Measurements from ENCODE around the gene CLMP. TPM values are rescaled to one million over a fixed set of nuclear protein-coding genes. Genes with fewer than 3 reads are reported as not detected.

Gene CLMP
- total and polyA plus RNA-seq, 4 donors: 8.2 to 107 (median 47.4) TPM

DNA sequence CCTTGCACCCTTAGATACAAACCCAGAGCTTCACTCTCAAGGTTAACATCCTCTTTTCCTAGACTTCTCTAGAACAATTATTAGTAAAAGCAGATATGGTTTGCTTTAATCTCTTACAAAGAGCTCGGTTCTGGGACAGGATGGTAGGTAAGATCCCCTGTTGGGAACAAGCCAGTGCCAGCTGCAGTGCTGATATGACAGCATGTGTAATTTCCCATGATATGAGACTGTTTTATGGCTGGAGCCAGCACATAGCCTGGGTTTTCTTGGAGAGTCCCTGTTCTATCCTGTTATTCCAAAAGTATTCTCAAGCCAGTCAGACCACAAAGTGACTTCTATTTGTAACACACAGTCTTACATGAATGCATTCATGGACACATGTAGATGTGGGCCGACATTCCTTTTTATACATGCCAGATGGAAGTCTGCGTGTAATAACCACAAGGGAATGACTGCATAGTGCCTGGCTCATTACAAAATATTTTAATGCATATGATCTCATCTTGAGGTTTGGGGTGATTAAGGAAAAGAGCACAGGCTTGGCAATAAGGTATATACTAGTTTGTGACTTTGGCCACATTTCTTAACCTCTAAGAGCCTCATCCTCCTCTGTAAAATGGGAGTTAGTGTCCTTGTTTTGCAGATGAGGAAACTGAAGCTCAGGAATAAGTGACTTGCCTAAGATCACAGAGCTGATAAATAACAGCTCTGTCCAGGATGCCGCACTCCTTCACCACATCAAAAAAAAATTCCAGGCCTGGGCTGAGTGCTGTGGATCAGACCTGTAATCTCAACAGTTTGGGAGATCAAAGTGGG is 21.8 kb downstream of the CLMP start:
- WGBS, 2 donors: 47 to 50% methylated on average over 4 of the region's 4 CpGs
- ATAC-seq (ENCODE audit: low FRiP score) (no peak), DNase-seq (no peak)
- intact Hi-C loops (cut with DNase I): no loop called here
- Histone ChIP-seq H3K4me3 (ENCODE audit: low read length in 2 of 2) (no peak overlapping the region), H3K36me3 (ENCODE audit: control insufficient read depth in 1 of 2, insufficient read depth in 2 of 2, low read length in 1 of 2) (no peaks in the 10 kb centered on the region), H3K27ac (ENCODE audit: low read depth in 1 of 2, low read length in 2 of 2) (no peak overlapping the region), H3K9me3 (ENCODE audit: control insufficient read depth, low read length) (no peaks in the 10 kb centered on the region), H3K27me3 (ENCODE audit: control insufficient read depth in 1 of 2, insufficient read depth in 2 of 2, low read length in 1 of 2) (no peaks in the 10 kb centered on the region), H3K4me1 (ENCODE audit: control insufficient read depth in 1 of 2, insufficient read depth in 2 of 2, low read length in 2 of 2) (peaks cover 0 to 5% of the 10 kb centered on the region in 2 donors)

DNA sequence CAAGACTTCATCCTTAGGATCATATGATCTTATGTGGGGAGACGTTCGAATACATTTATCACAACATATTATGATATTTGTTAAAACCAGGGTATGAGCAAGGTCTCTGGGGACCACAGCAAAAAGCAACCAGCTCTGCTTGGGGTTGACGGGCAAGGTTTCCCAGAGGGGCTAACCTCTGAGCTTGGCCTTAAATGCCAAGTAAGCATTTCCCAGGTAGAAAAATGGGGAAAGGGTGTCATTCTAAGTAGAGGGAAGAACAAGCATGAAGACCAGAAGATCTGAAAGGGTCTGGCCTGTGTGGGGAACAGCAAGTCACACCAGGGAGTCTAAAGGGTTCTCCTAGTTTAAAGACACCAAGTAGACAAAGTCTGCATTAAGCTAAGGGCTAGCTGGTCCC is 24.1 kb downstream of the CLMP start:
- Histone ChIP-seq H3K4me3 (ENCODE audit: low read length in 2 of 2) (no peak overlapping the region), H3K27me3 (ENCODE audit: control insufficient read depth in 1 of 2, insufficient read depth in 2 of 2, low read length in 1 of 2) (no peaks in the 10 kb centered on the region), H3K9me3 (ENCODE audit: control insufficient read depth, low read length) (no peaks in the 10 kb centered on the region), H3K27ac (ENCODE audit: low read depth in 1 of 2, low read length in 2 of 2) (no peak overlapping the region), H3K4me1 (ENCODE audit: control insufficient read depth in 1 of 2, insufficient read depth in 2 of 2, low read length in 2 of 2) (peaks cover 0 to 5% of the 10 kb centered on the region in 2 donors), H3K36me3 (ENCODE audit: control insufficient read depth in 1 of 2, insufficient read depth in 2 of 2, low read length in 1 of 2) (no peaks in the 10 kb centered on the region)
- intact Hi-C loops (cut with DNase I): no loop called here
- ATAC-seq (ENCODE audit: low FRiP score) (no peak), DNase-seq (no peak)
- 81 to 85% methylated on average over 3 of the region's 3 CpGs for WGBS, 2 donors

DNA sequence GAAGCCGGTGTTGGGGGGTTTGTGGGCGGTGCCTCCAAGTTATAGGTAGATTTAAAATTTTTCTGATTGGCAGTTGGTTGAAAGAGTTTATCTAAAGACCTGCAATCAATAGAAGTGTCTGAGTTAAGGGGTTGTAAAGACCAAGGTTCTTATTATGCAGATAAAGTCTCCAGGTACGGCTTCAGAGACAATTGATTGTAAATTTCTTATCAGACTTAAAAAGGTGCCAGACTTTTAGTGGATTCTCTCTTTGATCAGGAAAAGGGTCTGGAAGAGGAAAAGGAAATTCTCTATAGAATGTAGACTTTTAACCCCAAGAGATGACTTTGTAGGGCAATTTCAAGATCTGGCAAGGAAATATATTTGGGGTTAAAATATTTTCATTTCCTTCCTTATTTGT is 25.2 kb downstream of the CLMP start:
- no peaks in the 10 kb centered on the region for H3K36me3 ChIP-seq (ENCODE audit: control insufficient read depth in 1 of 2, insufficient read depth in 2 of 2, low read length in 1 of 2)
- H3K27me3 ChIP-seq (ENCODE audit: control insufficient read depth in 1 of 2, insufficient read depth in 2 of 2, low read length in 1 of 2): no peaks in the 10 kb centered on the region
- no peak for ATAC-seq (ENCODE audit: low FRiP score)
- no peak overlapping the region for H3K27ac ChIP-seq (ENCODE audit: low read depth in 1 of 2, low read length in 2 of 2)
- no peaks in the 10 kb centered on the region for H3K4me1 ChIP-seq (ENCODE audit: control insufficient read depth in 1 of 2, insufficient read depth in 2 of 2, low read length in 2 of 2)
- DNase-seq: no peak
- no peaks in the 10 kb centered on the region for H3K9me3 ChIP-seq (ENCODE audit: control insufficient read depth, low read length)
- WGBS, 2 donors: 91 to 95% methylated on average over 3 of the region's 3 CpGs
- no peak overlapping the region for H3K4me3 ChIP-seq (ENCODE audit: low read length in 2 of 2)
- intact Hi-C loops (cut with DNase I): no loop called here

DNA sequence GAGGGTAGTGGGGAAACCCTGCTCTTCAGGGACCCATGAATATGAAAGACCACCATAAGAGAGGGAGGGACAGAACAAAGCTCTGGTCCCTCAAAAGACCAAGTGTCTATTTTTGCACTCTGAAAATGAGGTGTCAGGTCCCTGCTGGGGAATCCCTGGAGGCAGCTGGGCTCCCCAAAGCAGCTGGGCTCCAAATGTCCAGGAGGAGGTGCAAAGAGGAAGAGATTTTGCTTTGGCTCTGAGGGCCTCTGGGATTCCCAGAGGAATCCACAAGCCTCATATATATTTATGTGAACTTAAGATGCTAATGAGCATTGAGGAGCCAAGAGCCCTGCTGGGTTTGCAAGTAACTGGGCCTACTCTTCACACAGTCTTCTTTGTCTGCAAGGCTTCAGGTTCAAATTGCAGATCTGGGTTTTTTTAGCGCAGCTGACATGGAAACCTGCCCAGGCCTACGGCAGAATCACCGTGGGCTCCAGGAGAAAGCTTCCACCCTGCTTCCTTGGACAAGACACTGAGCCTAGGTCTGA is 26.0 kb downstream of the CLMP start:
- DNase-seq: no peak
- intact Hi-C loops (cut with DNase I): no loop called here
- H3K4me1 ChIP-seq (ENCODE audit: control insufficient read depth in 1 of 2, insufficient read depth in 2 of 2, low read length in 2 of 2): no peaks in the 10 kb centered on the region
- H3K27ac ChIP-seq (ENCODE audit: low read depth in 1 of 2, low read length in 2 of 2): no peak overlapping the region
- H3K36me3 ChIP-seq (ENCODE audit: control insufficient read depth in 1 of 2, insufficient read depth in 2 of 2, low read length in 1 of 2): no peaks in the 10 kb centered on the region
- 61 to 72% methylated on average over 3 of the region's 3 CpGs for WGBS, 2 donors
- H3K9me3 ChIP-seq (ENCODE audit: control insufficient read depth, low read length): no peaks in the 10 kb centered on the region
- no peaks in the 10 kb centered on the region for H3K27me3 ChIP-seq (ENCODE audit: control insufficient read depth in 1 of 2, insufficient read depth in 2 of 2, low read length in 1 of 2)
- H3K4me3 ChIP-seq (ENCODE audit: low read length in 2 of 2): no peak overlapping the region
- no peak for ATAC-seq (ENCODE audit: low FRiP score)

DNA sequence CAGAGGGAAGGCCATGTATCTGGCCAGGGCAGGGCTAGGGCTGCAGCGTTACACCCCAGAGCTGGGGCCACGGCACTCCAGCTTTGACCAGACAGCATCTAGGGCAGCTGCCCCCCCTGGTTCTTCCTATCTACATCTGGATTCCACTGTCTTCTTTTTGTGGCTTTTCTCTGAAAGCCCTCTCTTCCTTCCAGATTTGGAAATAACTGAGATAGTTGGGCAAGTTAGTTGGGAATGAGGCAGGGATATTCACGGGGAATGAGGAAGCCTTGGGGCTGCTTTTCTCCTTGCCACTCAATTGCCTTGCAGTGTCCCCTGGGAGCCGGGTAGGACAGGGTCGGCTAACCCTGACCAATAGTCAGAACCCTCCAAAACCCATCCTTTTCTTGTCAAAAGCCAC is 26.8 kb downstream of the CLMP start:
- WGBS, 2 donors: 91 to 94% methylated on average over 5 of the region's 5 CpGs
- Histone ChIP-seq H3K9me3 (ENCODE audit: control insufficient read depth, low read length) (no peaks in the 10 kb centered on the region), H3K27ac (ENCODE audit: low read depth in 1 of 2, low read length in 2 of 2) (no peak overlapping the region), H3K4me3 (ENCODE audit: low read length in 2 of 2) (no peak overlapping the region), H3K4me1 (ENCODE audit: control insufficient read depth in 1 of 2, insufficient read depth in 2 of 2, low read length in 2 of 2) (no peaks in the 10 kb centered on the region), H3K36me3 (ENCODE audit: control insufficient read depth in 1 of 2, insufficient read depth in 2 of 2, low read length in 1 of 2) (no peaks in the 10 kb centered on the region), H3K27me3 (ENCODE audit: control insufficient read depth in 1 of 2, insufficient read depth in 2 of 2, low read length in 1 of 2) (no peaks in the 10 kb centered on the region)
- intact Hi-C loops (cut with DNase I): no loop called here
- no peak for ATAC-seq (ENCODE audit: low FRiP score)
- no peak for DNase-seq

DNA sequence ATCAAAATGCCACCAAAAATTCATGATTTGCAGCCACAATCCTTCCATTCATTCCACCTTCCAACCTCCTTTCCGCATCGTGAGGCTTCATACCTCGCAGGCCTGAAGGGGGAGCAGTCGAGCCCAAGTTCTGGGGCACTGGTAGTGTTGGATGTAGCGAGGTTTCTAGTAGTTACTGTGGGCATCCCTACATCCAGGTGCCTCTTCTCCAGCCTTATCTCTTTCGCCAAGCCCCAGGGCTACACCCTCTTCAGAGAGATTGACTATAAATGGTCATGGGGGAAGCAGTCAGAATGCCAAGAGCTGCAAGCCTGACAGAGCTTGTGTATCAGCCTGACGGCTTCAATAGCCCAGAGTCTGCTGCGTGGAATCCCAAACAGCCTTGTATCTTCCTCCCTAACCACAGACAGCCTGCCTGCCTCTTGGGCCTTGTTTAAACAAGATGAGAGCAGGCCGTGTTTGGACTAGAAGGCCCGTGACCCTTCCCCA is 28.9 kb downstream of the CLMP start:
- no peaks in the 10 kb centered on the region for H3K9me3 ChIP-seq (ENCODE audit: control insufficient read depth, low read length)
- no peak overlapping the region for H3K27ac ChIP-seq (ENCODE audit: low read depth in 1 of 2, low read length in 2 of 2)
- DNase-seq: no peak
- ATAC-seq (ENCODE audit: low FRiP score): no peak
- peaks cover 0 to 3% of the 10 kb centered on the region in 2 donors for H3K4me1 ChIP-seq (ENCODE audit: control insufficient read depth in 1 of 2, insufficient read depth in 2 of 2, low read length in 2 of 2)
- no peak overlapping the region for H3K4me3 ChIP-seq (ENCODE audit: low read length in 2 of 2)
- intact Hi-C loops (cut with DNase I): no loop called here
- 65 to 67% methylated on average over 10 of the region's 10 CpGs for WGBS, 2 donors
- H3K36me3 ChIP-seq (ENCODE audit: control insufficient read depth in 1 of 2, insufficient read depth in 2 of 2, low read length in 1 of 2): no peaks in the 10 kb centered on the region
- H3K27me3 ChIP-seq (ENCODE audit: control insufficient read depth in 1 of 2, insufficient read depth in 2 of 2, low read length in 1 of 2): no peaks in the 10 kb centered on the region

DNA sequence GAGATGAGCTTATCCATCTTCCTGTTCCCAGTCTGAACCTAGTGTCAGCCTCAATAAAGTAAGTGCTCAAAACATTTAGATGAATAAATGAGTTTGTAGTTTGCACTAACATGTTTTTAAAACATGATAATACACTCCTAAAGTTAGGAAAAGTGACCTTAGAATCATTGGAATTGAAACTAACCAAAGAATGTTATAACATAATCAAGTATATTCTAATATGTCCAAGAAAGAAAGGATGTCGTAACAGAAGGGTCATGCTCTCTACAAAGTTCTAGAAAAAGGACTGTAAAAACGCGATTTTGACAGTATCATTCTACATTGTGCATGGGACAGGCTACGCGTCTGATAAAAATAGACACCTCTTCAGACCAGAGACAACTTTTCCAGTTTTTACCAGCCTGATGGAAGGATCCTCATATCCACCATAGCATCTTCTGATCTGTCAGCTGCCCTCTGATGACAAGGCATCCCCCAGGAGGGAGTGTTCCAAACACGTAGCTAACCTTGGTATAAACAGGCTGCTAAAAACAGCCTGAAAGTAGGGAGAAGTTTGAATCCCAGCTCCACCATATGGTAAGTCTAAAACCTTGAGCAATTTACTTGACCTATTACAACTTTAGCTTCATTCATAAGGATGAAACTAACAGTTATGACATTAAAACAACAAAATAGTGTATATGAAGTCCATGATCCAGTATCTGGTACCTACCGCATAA is 30.2 kb downstream of the CLMP start:
- H3K4me1 ChIP-seq (ENCODE audit: control insufficient read depth in 1 of 2, insufficient read depth in 2 of 2, low read length in 2 of 2): peaks cover 0 to 3% of the 10 kb centered on the region in 2 donors
- no peaks in the 10 kb centered on the region for H3K9me3 ChIP-seq (ENCODE audit: control insufficient read depth, low read length)
- H3K27ac ChIP-seq (ENCODE audit: low read depth in 1 of 2, low read length in 2 of 2): no peak overlapping the region
- WGBS, 2 donors: 88 to 92% methylated on average over 7 of the region's 7 CpGs
- H3K27me3 ChIP-seq (ENCODE audit: control insufficient read depth in 1 of 2, insufficient read depth in 2 of 2, low read length in 1 of 2): no peaks in the 10 kb centered on the region
- no peak overlapping the region for H3K4me3 ChIP-seq (ENCODE audit: low read length in 2 of 2)
- no peak for DNase-seq
- intact Hi-C loops (cut with DNase I): loop anchor here in 1 of 2 donors (5.0 kb wide), 1 partner anchor 48 kb away; no protein-coding TSS in a partner anchor
- H3K36me3 ChIP-seq (ENCODE audit: control insufficient read depth in 1 of 2, insufficient read depth in 2 of 2, low read length in 1 of 2): no peaks in the 10 kb centered on the region
- no peak for ATAC-seq (ENCODE audit: low FRiP score)

DNA sequence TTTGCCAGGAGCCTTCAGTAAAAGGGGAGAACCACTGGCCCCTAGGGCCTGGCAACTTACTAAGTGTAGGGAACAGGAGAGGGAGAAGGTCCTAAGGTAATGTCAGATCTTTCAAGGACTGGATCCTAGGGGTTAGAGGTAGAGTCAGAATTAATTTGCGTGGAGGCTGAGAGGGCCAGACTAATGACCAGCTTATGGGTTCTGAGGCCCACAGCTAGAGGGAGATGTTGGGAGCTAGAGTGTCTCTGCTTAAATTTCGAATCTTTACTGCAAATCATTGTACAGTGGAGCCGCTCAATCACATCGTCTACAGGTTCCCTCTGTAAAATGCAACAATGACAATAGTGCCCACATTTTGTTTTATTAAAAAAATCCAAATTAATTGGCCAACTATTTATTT is 31.4 kb downstream of the CLMP start:
- Histone ChIP-seq H3K9me3 (ENCODE audit: control insufficient read depth, low read length) (no peaks in the 10 kb centered on the region), H3K27ac (ENCODE audit: low read depth in 1 of 2, low read length in 2 of 2) (no peak overlapping the region), H3K4me1 (ENCODE audit: control insufficient read depth in 1 of 2, insufficient read depth in 2 of 2, low read length in 2 of 2) (peaks cover 0 to 3% of the 10 kb centered on the region in 2 donors), H3K36me3 (ENCODE audit: control insufficient read depth in 1 of 2, insufficient read depth in 2 of 2, low read length in 1 of 2) (no peaks in the 10 kb centered on the region), H3K4me3 (ENCODE audit: low read length in 2 of 2) (no peak overlapping the region), H3K27me3 (ENCODE audit: control insufficient read depth in 1 of 2, insufficient read depth in 2 of 2, low read length in 1 of 2) (no peaks in the 10 kb centered on the region)
- DNase-seq (no peak), ATAC-seq (ENCODE audit: low FRiP score) (no peak)
- intact Hi-C loops (cut with DNase I): loop anchor here in 1 of 2 donors (5.0 kb wide), 1 partner anchor 46 kb away; no protein-coding TSS in a partner anchor
- WGBS, 2 donors: 96 to 99% methylated on average over 4 of the region's 4 CpGs

Measured in aorta (tissue), 5 donors.